GM11168 (cell line): ENCODE measurements around the gene NAA38.
"Not testable (repeated sequence)": the region's sequence is repeated elsewhere in the genome, so short reads cannot be mapped to it uniquely, and the experiment has no call there.

Experiments used
- in situ Hi-C: fragments of 300-500 bp; cut with MboI; formaldehyde crosslinking; loops from one replicate; pipeline ENCODE4 v1.12.0; 2022; ENCODE audit warnings: low sequenced_read_pairs; ENCODE audit not compliant: unreplicated experiment

NAA38 gene

DNA sequence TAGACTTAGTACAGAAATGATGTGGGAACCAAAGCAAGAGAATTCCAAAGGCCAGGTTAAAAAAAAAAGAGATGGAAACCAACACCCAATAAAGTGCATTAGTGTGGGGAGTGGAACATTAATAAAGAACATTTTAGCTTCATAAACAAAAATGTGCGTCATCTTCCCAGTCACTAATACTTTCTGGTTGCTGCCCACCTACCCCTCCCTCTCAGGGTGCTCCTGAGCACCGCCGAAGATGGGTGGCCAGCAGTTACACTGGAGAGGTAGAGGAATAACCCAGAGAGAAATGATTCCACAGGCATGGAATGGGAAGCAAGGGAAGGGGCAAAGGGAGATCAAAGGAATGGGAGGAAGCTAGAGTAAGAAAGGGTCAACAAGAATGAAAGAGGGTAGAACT lies 25.3 kb upstream of the NAA38 start:
- in situ Hi-C loops: no loop called here

DNA sequence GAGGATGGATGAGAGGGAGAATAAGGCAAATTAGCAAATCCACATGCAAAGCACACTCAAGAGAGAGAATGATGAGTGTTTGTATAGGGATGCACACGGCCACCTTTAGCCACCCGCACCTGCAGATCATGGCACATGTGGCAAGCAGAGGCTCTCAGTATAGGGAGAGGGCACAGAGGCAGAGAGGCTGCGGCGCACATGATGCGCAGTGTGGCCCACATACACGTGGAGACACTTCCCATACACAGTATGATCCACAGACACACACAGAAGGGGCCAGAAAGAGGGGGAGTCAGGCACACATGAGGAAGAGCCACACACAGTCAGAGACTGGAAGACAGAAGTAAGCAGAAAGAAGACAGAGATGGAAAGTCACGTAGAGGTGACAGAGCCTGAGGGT lies 24.7 kb upstream of the NAA38 start:
- in situ Hi-C loops: no loop called here

DNA sequence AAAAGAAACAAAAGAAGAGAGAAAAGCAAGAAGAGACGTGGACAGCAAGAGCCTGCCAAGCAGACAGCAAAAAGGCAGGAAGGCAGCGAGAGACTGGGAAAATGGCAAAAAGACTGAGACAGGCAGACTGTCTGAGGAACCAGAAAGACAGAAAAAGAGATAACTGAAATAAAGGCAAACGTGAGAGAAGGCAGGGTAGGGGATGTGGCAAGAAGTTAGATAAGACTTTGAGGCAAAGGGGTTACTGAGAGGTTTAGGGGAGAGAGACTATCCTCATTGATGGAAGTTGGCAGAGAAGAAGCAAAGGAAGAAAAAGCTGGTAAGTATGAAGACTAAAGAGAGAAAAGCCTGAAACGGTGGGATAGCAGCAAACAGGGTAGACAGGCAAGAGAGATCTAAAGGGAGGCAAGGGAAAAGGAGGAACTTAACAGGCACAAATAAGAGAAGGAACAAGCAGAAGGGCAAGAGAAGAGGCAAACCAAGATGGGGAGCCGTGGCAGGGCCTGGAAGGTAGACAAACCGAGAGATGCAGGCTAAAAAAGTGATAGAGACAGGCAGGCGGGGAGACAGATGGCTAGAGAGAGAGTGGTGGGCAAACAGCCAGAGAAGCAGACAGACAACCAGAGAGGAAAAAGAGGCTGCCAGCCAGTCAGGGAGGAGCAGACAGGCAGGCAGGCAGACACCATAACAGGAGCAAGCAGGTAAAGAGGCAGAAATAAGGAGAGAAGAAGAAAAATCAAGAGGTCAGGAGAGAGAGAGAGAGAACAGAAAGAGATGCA lies 24.1 kb upstream of the NAA38 start:
- in situ Hi-C loops: no loop called here

DNA sequence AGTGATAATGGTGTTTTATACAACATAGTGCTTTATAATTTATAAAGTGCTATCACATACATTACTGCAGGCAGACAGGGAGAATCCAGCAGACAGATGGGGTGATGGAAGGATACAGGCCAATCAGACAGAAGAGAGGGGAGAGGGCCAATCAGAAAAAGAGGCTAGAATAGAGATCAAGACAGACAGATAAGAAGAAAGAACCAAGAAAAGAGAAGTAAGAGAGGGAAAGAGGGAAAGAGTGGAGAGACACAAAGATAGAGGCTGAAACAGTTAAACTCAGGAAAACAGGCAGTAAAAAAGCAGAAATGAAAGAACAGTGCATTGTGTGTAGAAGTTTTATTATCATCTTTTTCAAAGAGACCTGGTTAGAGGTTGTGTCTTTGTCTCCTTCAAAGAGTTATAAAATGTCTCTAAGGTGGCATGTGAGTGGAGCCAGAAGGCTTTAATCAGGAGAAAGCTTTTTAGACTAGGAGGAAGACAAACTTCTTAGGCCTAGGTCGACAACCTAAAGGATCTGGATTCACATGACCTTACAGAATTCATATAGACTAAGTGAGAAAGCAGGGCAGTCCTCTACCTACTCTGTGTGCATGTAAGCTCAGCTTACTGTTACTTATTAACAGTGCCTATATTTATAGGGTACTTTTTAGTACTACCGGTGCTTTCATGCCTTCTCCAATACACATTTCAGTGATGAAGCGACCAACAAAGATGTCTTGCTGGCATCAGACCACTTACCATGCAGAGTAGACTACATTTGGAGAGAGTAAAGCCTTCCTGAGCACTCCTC lies 22.9 kb upstream of the NAA38 start:
- in situ Hi-C loops: no loop called here

DNA sequence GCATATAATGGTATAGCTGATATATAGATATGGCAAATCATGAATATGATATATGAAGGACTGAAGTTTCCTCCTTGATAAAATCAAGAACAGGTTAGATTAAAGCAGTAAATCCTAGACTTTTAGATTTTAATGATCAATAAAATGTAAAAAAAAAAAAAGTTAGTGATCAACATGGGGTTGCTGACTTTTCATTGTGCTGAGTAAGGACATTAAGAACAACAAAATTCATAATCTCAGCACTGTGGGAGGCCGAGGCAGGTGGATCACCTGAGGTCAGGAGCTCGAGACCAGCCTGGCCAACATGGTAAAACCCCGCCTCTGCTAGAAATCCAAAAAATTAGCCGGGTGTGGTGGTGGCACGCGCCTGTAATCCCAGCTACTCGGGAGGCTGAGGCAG lies 20.9 kb upstream of the NAA38 start:
- in situ Hi-C loops: no loop called here

DNA sequence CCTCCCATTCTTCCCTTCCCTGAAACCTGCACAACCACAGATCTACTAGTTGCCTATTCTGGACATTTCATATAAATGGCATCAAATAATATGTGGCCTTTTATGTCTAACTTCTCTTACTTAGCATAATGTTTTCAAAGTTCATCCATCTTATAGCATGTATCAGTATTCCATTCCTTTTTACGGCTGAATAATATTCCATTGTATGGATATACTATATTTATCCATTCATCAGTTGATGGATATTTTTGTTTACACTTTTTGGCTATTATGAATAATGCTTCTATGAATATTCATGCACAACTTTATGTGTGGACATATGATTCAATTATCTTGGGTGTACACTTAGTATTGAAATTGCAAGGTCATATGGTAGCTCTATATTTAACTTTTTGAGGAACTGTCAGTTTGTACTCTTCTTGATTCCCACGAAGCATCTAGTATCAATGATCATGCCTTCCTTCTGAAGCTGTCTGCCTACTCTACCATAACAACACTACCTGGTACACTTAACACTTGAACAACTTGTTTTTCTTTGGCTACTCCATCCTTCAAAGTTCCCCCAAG lies 18.5 kb upstream of the NAA38 start:
- in situ Hi-C loops: no loop called here

DNA sequence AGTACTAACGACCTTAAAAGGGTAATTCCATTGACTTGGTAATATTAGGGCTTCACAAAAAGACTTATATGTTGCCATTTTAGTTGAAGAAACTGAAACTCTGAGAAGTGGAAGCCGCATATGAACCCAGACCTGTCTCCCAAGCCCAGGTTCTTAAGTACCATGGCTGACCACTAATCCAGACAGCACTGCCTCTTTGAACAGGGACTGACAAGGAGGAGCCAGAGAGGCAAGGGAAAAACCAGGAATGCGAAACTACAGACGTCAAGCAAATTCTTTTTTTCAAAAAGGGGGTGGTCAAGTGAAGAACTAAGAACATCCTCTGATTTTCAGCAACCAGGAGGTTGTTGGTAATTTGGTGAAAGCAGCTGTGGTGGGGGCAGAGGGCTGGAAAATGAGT lies 15.7 kb upstream of the NAA38 start:
- in situ Hi-C loops: no loop called here

DNA sequence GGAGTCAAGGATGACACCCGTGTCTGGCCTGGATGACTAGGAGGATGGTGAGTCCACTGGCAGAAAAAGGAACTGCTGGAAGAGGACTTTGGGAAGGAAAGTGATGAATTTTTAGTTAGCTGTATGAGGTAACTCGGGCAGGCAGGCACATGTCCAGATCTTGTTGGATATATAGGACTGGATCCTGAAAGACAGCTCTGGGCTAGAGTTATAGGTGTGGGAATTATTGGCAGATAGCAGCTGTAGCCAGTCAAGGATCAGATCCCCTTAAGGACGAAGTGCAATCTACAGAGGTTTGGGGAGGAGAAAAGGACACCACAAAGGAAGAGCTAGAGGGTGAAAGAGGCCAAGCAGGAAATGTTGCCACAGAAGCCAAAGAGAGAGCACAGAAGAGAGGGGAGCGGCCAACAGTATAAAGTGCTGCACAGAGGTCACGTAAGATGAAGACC lies 10.5 kb upstream of the NAA38 start:
- in situ Hi-C loops: no loop called here

DNA sequence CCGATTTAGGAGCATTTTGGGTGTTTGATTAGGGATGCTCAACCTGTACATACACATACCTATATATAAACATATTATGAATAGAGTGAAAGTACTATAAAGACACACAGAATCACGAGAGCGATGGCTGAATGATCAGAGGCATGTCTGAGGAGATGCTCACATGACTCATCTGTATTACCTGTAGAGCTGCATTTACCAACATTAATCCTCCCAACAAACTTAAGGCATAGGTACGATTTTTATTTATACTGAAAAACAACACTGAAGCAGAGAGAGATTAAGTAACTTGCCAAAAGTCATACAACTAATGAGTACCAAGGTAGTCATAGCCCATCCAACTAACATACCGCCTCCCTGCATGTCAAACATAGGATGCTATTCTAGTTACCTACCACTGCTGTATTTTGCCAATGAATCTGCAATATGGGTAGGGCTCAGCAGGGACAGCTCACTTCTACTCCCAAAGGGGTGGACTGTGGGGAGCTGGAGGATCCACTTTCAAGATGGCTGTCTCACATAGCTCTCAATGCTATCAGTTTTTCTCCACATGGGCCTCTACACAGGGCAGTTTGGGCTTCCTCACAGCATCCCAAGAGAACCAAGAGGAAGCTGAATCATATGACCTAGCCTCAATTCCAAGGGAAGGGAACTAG lies 7.8 kb upstream of the NAA38 start:
- in situ Hi-C loops: no loop called here

DNA sequence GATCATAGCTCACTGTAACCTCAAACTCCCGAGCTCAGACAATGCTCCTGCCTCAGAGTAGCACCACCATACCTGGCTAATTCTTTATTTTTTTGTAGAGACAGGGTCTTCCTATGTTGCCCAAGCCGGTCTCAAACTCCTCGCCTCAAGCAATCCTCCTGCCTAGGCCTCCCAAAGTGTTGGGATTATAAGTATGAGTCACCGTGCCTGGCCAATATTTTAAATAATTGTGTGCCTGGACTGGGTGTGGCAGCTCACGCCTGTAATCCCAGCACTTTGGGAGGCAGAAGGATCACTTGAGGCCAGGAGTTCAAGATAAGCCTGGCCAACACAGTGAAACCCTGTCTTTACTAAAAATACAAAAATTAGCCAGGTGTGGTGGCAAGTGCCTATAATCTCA lies 7.0 kb upstream of the NAA38 start:
- in situ Hi-C loops: not testable (repeated sequence)

DNA sequence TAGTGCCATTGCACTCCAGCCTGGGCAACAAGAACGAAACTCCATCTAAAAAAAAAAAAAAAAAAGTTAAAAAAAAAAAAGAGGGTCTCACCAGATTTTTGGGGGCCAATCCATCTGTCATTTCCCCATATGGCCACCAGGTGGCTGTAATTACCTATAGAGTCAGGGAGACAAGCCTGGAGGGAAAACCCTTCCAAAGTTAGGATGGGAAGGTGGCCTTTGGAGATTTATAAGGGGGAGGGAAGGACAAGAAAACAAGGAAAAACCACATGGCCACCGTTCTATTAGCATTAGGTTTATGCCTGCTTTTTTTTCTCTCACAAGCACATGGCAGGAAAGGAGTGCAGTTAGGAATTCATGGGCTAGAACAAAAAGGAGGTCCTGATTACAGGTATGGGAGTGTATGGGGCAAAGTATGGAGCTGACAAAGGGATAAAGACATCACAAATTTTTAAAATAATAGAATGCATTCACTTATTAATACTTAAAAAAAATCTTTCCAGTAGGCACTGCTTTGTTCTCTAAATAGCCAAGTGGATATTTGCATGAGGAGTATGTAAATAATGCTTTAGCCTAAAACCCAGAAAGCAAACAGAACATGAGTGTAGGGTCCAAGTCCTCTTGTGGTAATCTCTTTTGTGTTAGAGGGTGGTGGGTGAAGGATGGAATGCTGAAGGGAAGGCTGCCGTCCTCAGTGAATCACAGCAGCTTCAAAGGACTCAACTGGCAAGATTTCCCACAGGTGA lies 5.5 kb upstream of the NAA38 start:
- in situ Hi-C loops: no loop called here

DNA sequence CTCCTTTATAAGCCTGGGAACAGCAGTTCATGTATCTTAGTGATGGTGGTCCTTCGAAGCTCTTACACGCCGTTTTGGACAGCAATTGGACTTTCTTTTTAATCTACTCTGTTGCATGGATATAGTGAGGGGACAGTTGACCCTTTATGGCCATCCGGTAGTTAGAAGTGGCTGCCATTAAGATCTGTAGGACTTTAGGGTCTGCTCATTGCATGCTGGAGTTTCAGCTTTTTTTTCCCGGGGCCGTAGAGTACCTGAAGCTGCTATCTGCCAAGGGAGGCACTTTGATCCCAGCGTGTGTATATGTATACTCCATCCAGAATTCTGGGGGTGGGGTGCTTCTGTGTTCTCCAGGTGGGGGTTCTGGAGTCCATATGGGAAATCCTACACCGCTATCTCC lies 1.7 kb upstream of the NAA38 start:
- in situ Hi-C loops: no loop called here

DNA sequence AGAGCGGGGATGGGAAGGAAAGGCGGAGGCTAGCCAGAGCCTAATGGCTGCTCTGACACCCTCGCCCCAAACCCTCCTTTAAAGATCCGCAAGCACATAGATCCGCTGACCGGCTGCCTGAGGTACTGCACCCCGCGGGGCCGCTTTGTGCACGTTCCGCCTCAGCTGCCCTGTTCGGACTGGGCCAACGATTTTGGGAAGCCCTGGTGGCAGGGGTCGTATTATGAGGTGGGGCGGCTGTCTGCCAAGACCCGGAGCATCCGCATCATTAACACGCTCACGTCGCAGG lies 1.1 kb upstream of the NAA38 start:
- in situ Hi-C loops: no loop called here

DNA sequence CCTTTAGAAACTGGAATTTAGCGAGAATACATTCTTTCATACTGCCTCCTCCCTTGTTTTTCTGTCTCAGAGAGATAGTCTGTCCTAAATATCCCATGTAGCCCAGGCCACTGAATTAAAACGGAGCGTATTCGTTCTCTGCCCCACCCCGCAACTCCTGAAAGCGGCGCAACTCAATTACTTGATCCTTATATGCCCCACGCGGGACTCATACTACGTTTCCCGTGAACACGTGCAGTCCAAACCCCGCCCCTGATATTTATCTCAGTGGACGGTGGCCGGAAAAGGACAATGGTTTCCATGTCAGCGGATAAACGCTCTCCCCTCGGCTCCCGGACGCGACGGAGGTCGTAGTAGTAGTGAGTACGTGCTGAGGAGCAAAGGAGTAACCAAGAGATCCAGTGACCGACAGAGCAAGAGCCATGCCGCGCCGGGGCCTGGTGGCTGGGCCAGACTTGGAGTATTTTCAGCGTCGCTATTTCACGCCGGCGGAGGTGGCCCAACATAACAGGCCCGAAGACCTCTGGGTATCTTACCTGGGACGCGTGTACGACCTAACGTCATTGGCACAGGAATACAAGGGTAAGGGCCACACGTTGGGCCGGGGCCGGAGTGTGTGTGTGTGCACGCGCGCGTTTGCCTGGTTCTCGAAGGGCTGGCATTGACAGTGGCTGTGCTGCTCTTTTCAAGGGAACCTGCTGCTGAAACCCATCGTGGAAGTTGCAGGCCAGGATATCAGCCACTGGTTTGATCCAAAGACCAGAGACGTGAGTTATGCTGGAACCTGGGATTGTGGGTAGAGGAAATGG lies 558 bp upstream of the NAA38 start, which contains the start of gene CYB5D1:
CYB5D1 (plus strand) TSS at position 291 of the 809 bp plus-strand sequence; CDS start at position 423, 132 bp downstream.
- in situ Hi-C loops: no loop called here

DNA sequence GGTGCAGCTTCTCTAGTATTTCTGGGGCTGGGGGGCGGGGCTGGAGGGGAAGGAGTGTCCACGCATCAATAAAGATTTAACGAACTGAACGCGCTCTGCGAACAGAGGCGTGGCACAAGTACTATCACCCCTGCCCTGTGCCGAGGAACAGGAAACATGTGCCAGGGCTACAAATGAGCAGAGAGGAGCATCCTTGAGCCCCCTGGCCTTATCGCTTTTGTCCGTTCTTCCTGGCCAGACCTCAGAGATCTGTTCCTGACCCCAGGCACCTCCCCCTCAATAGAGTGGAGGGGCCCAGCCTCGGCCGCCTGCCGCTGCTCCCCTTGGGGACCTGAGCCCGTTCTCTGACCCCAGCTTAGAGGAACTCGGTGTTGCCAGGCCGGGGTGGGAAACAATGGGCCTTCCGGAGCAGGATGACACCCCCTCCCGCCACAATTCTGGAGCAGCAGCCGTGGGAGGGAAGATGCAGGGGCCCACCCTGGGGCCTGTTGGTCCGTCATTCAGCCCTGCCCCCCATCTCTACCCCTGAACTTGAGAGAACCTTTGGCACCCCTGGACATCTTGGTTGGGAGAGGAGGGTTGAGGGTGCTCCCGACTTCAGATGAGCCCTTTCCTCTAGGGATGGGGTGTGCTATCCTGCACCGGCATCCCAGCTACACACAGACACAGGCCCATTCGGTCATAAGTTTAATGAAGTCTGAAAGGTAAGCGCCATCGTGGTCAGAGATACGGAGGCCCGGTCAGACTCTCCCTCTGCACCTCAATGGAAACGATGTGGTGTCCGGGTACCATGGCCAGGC lies 1.1 kb downstream of the NAA38 start:
- in situ Hi-C loops: no loop called here

DNA sequence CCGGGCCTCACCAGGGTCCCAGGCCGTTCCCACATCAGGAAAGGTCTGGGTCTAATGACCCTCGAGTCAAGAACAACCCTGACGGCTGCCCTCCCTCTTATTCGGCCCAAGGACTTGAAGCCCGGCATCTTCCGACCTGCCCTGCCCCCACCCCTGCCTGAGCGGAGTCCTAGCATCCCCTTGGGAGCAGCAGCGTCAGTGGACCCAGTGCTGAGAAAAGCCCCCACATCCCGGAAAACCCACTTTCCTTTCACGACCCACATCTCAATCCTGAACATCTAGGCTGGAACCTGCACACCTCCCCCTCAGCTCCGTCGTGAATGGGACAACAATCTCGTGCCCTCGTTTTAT lies 1.7 kb downstream of the NAA38 start:
- in situ Hi-C loops: no loop called here

DNA sequence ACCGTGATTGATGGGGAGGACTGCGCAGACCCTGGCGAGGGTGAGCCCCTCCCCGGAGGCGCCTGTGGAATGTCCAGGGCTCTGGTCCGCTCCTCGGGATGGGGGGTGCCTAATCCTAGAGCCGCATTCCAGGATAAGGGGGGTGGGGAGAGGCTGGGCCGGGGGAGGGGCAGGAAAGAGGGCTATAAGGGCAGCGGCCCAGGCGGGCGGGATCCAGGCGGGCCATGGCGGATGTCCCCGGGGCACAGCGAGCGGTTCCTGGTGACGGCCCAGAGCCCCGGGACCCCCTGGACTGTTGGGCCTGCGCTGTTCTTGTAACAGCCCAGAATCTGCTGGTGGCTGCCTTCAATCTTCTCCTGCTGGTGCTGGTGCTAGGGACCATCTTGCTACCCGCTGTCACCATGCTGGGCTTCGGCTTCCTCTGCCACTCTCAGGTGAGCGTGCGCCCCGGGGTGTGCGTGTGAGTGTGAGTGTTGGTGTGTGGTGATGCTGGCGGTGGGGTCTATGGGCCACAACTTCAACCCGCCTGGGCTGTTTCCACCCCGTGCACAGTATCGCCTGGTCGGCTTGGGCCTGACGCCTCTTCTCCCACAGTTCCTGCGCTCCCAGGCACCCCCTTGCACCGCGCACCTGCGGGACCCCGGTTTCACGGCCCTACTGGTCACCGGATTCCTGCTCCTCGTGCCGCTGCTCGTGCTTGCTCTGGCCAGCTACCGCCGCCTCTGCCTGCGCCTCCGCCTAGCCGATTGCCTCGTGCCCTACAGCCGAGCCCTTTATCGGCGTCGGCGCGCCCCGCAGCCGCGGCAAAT lies 2.3 kb downstream of the NAA38 start, which contains the start of gene TMEM88:
TMEM88 (plus strand) TSS at position 216 of the 809 bp plus-strand sequence; CDS start at position 225, 9 bp downstream.
- in situ Hi-C loops: no loop called here
